OCI-LY7 (cell line): ENCODE results near the gene IGLL5. TPM values are rescaled to one million over a fixed set of nuclear protein-coding genes. Genes with fewer than 3 reads are reported as not detected.

Source experiments
- BruUV-seq: library from RNA; stranded (reverse); fragments of 400-500 nt; replicated peaks from 2 replicates; lab custom pipeline; 2021; lab: Mats Ljungman, UMichigan
- CTCF ChIA-PET: fragments of 300-600 bp; sonication (Branson Sonifier 250); formaldehyde crosslinking; loops from one replicate; lab custom pipeline; 2022; ENCODE audit warnings: antibody characterized with exemption; ENCODE audit not compliant: unreplicated experiment; lab: Charles Lee
- POLR2A ChIA-PET: fragments of 300-600 bp; sonication (Branson Sonifier 250); formaldehyde crosslinking; loops from one replicate; lab custom pipeline; 2022; ENCODE audit warnings: antibody characterized with exemption; lab: Charles Lee
- DNase-seq: peaks from one replicate; pipeline ENCODE4 v3.0.0-alpha.2; 2015; ENCODE audit warnings: low spot score
- H2AFZ ChIP-seq: fragments of 200-600 bp; sonication (generic), shearing (Covaris generic); 2 replicates; pipeline ENCODE4 v1.6.1; 2014; ENCODE audit warnings: mild to moderate bottlenecking, antibody characterized with exemption, low read length, moderate library complexity
- H3K27ac ChIP-seq: fragments of 200-600 bp; sonication (generic); 2 replicates; pipeline ENCODE4 v1.5.1; 2014; ENCODE audit warnings: mixed run types, low read depth, mild to moderate bottlenecking, moderate library complexity, low read length, inconsistent platforms; ENCODE audit not compliant: poor library complexity, severe bottlenecking
- H3K36me3 ChIP-seq: fragments of 200-600 bp; sonication (generic); 2 replicates; pipeline ENCODE4 v1.6.1; 2014; ENCODE audit warnings: mild to moderate bottlenecking, antibody characterized with exemption, low read length, moderate library complexity, mixed read lengths; ENCODE audit not compliant: insufficient read depth
- H3K4me1 ChIP-seq: fragments of 200-600 bp; sonication (generic); 2 replicates; pipeline ENCODE4 v1.5.1; 2014; ENCODE audit warnings: mild to moderate bottlenecking, low read length; ENCODE audit not compliant: insufficient read depth, poor library complexity, severe bottlenecking
- H3K4me2 ChIP-seq: fragments of 200-600 bp; sonication (generic); 2 replicates; pipeline ENCODE4 v1.6.1; 2014; ENCODE audit warnings: mild to moderate bottlenecking, low read length
- H3K4me3 ChIP-seq: fragments of 200-600 bp; sonication (generic); 2 replicates; pipeline ENCODE4 v1.5.1; 2014; ENCODE audit warnings: mild to moderate bottlenecking, low read depth, low read length; ENCODE audit not compliant: poor library complexity, severe bottlenecking
- H3K79me2 ChIP-seq: fragments of 200-600 bp; sonication (generic); 2 replicates; pipeline ENCODE4 v1.6.1; 2016; ENCODE audit warnings: low read depth, mild to moderate bottlenecking, low read length, moderate library complexity, mixed read lengths; ENCODE audit not compliant: insufficient read depth
- H3K9me2 ChIP-seq: fragments of 200-600 bp; sonication (generic); 2 replicates; pipeline ENCODE4 v1.6.1; 2016; ENCODE audit warnings: mild to moderate bottlenecking, low read length, mixed read lengths; ENCODE audit not compliant: insufficient read depth
- H3K9me3 ChIP-seq: fragments of 200-600 bp; sonication (generic); 2 replicates; pipeline ENCODE4 v1.6.1; 2014; ENCODE audit warnings: mild to moderate bottlenecking, mixed run types, low read length, mixed read lengths
- H4K20me1 ChIP-seq: fragments of 200-600 bp; sonication (generic); 2 replicates; pipeline ENCODE4 v1.6.1; 2014; ENCODE audit warnings: mild to moderate bottlenecking, antibody characterized with exemption, low read length, moderate library complexity, mixed read lengths; ENCODE audit not compliant: insufficient read depth
- CTCF ChIP-seq: fragments of 200-600 bp; sonication (generic); conservative IDR thresholded peaks from 2 replicates; pipeline ENCODE4 v1.5.1; 2014; ENCODE audit warnings: mild to moderate bottlenecking, antibody characterized with exemption, low read length, moderate library complexity, mixed read lengths
- EZH2phosphoT487 ChIP-seq: fragments of 200-600 bp; sonication (generic); IDR thresholded peaks from 2 replicates; pipeline ENCODE4 v1.6.1; 2018; ENCODE audit warnings: low read depth, borderline replicate concordance, mild to moderate bottlenecking, mixed run types, antibody characterized with exemption, low read length, moderate library complexity, mixed read lengths
- intact Hi-C: fragments of 100-400 bp; cut with micrococcal nuclease; formaldehyde crosslinking; loops from one replicate; pipeline ENCODE4 v1.10.0; 2022; ENCODE audit not compliant: unreplicated experiment
- total RNA-seq, 2 experiments: library from RNA; depleted of rRNA in 1 of 2; stranded (reverse); fragments of >200 nt in 1 of 2; shearing (Covaris generic) in 1 of 2; gene quantifications; 2 replicates each; pipeline ENCODE4 v1.2.3, GENCODE V29; 2014 to 2022

The IGLL5 gene
- total RNA-seq, 2 experiments from 2014 or later = 219 to 364 TPM

GRCh38 chr22:22871536-22872278, 15.9 kb upstream of the IGLL5 start:
- TF ChIP-seq EZH2phosphoT487 (no peak), CTCF (no peak)
- DNase-seq = no peak
- BruUV-seq = no TSS peak
- no peak overlapping the region for H3K4me3 ChIP-seq
- CTCF ChIA-PET = interaction anchor here (0.6 to 1.6 kb wide), 8 partner anchors 8 to 151 kb away, joined by 3 to 12 read pairs (median 6); no protein-coding TSS in a partner anchor
- peaks cover 15% of the 10 kb centered on the region; the same call in 1 of the 2 replicates for H3K9me3 ChIP-seq
- intact Hi-C loops = no loop called here
- POLR2A ChIA-PET = interaction anchor here (0.8 to 0.9 kb wide), 3 partner anchors 12 to 118 kb away, joined by 3 to 4 read pairs (median 3); no protein-coding TSS in a partner anchor
- H2AFZ ChIP-seq = no peak overlapping the region
- peaks cover 8% of the 10 kb centered on the region; the same call in 1 of the 2 replicates for H3K36me3 ChIP-seq
- H3K4me2 ChIP-seq = peak overlapping the region; percentile 21; the same call in 1 of the 2 replicates
- no peaks in the 10 kb centered on the region for H4K20me1 ChIP-seq
- H3K9me2 ChIP-seq = no peaks in the 10 kb centered on the region
- H3K79me2 ChIP-seq = no peaks in the 10 kb centered on the region
- H3K4me1 ChIP-seq = peaks cover 57% of the 10 kb centered on the region
- no peak overlapping the region for H3K27ac ChIP-seq

DNA sequence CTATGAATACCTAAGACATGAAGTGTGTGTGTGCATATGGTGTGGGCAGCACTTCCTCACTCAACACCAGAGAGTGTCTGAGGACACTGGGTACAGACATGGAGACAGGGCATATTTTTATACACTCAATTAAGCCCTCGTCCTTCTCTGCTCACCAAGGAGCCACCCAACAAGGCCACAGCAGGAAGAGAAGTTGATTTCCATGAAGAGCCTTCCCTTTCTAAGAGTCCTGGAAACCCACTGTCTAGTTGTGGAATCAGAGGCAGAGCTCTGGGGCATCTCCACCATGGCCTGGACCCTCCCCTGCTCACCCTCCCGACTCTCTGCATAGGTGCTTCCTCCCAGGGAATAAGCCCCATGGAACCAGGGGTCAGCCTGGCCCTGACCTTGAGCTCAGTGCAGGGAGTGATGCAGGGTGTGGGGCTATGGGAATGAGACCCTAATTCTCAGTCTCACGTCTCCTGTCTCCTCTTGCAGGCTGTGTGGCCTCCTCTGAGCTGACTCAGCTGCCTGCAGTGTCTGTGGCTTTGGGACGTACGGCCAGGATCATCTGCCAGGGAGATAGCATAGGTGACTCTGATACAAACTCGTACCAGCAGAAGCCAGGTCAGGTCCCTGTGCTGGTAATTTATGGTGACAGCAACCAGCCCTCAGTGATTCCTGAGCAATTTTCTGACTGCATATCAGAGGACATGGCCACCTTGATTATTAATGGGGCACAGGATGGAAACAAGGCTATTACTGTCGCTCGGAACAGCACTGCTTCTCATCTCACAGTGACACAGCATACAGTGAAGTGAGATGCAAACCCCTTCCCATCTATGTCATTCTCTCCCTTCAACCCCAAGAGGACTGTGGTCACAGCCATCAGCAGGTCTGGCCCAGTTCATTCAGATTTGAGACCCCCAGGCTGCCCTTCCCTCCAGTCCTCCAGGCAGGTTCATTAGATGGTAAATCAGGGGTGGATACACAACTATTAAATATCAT, 14.6 kb upstream of the IGLL5 start:
- H3K4me3 ChIP-seq = no peak overlapping the region
- peaks cover 50% of the 10 kb centered on the region for H3K4me1 ChIP-seq
- H3K36me3 ChIP-seq = peaks cover 8% of the 10 kb centered on the region; the same call in 1 of the 2 replicates
- intact Hi-C loops = no loop called here
- no peak overlapping the region for H3K27ac ChIP-seq
- ChIA-PET POLR2A (no interaction called here), CTCF (no interaction called here)
- BruUV-seq = no TSS peak
- H3K79me2 ChIP-seq = no peaks in the 10 kb centered on the region
- no peak for DNase-seq
- peaks cover 15% of the 10 kb centered on the region; the same call in 1 of the 2 replicates for H3K9me3 ChIP-seq
- no peak overlapping the region for H3K4me2 ChIP-seq
- no peak for TF ChIP-seq EZH2phosphoT487
- TF ChIP-seq CTCF = no peak
- no peaks in the 10 kb centered on the region for H4K20me1 ChIP-seq
- no peak overlapping the region for H2AFZ ChIP-seq
- no peaks in the 10 kb centered on the region for H3K9me2 ChIP-seq
